Activated gamma-delta T cell (primary cell): Measurements from ENCODE around the gene DCPS.
"Not testable (repeated sequence)": the region's sequence is repeated elsewhere in the genome, so short reads cannot be mapped to it uniquely, and the experiment has no call there.

Source experiments
- DNase-seq: peaks from one replicate; lab custom pipeline; 2025; lab: John Stamatoyannopoulos, UW

The DCPS gene

DNA sequence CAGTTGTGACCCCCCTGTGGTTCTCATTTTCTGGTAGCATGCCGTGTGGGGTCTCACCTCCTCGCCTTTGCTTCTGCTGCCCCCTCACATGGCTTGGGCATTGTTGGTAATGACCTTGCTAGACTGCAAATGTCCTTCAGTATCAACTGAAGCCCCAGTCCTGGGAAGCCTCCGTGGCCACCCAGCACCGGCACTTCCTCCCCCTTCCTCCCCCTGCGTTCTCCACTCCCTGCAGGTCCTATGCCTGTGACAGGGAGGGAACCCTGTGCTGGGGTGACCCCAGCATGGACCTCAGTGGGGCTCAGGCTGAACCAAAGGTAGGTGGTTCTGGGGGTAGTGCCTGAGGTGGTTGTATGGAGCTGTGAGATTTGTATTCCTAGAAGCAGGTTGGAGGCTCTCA is 57.5 kb downstream of the DCPS start:
- no peak for DNase-seq

DNA sequence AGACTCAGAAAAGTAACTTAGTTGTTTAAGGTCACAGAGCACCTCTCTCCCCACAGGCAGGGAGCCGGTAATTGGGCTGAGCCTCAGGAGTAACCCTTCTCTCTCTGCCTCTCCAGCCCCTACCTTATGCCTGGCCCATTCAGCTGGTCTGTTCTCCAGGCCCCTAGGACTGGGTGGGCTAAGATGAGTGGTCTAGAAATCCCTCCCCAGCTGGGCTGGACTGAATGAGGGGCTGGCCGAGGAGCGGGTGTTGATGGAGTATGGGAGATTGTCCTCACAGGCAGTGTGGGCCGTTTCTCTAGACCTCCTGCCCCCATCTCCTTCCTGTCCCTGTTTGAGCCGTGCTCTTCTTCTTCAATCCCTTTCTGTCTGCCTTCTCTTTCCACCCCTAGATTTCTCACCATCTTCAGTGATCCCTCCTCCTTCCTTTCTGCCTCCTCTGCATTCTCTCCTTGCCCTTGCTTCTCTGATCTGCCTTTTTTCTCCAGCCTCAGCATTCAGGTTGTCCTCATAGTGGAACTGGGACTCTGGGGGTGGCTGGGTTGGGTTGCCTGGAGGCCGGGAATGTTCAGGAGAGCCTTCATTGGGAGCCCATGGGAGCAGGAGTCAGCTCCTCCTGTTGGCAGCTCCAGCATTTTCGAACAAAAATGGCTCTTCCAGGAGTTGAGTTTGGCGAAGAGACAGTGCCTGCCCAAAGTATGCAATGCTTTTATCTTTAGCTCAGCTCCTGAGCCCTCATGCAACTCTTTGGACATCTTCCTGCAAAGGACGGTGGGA is 59.2 kb downstream of the DCPS start:
- DNase-seq = no peak

DNA sequence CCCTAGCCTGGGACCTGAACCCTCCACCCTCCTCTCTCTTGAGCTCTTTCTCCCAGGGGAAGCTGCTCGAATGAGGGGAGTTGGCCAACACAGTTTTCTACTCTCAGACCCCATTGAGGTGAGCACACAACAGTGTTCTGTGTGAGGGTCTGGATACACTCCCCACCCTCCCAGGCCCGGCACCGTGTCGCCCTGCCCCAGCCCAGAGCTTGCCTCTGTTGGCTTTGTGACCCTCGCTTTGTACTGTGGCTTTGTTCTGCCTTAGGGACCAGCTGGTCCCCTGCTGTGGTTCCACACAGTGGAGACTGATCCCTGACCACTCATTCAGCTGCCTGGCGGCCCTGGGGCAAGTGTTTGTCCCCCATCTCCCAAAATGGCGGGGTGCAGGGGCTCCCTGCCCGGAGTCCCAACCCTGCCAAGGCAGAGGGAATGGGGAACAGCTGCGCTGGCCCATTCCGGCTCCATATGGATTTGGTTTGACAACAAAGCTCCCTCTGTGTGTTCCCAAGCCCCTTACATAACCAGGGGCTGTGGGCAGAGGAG is 59.9 kb downstream of the DCPS start:
- DNase-seq = no peak

DNA sequence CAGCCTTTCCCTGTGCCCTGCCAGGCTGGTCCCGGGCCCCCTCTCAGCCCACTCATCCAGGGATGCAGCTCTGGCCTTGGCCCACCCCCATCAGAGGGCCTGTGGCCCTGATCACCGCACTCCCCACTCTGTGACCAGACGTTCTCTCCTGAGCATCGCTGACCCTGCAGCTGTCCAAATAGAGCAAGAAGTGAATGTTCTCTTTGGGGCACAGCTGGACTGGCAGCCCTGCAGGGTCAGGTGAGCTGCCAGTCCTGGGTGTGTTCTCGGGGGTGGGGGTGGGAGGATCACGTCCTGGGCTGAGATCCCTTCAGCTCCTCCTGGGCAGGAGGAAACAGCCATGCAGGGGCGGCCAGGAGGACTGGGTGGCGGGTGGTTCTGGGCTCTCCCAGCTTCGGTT is 60.9 kb downstream of the DCPS start:
- DNase-seq = not testable (repeated sequence)

DNA sequence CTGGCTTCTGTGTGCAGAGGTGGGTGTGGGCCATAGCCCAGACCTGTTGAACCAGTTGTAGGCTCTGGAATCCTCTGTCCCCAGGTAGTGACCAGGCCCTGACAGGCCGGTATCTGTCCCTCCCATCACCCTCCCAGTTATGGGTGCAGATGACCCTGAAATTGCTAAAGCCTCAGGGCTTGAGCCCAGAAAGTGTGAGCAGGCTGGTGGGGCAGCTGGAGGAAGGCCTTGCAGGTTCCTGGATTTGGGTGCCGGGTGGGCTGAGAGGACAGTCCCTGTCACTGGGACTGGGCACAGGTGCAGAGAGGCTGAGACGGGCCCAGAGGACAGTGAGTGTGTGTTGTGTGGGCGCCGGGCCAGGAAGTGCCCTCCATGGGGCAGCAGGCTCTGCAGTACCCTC is 61.6 kb downstream of the DCPS start:
- not testable (repeated sequence) for DNase-seq

DNA sequence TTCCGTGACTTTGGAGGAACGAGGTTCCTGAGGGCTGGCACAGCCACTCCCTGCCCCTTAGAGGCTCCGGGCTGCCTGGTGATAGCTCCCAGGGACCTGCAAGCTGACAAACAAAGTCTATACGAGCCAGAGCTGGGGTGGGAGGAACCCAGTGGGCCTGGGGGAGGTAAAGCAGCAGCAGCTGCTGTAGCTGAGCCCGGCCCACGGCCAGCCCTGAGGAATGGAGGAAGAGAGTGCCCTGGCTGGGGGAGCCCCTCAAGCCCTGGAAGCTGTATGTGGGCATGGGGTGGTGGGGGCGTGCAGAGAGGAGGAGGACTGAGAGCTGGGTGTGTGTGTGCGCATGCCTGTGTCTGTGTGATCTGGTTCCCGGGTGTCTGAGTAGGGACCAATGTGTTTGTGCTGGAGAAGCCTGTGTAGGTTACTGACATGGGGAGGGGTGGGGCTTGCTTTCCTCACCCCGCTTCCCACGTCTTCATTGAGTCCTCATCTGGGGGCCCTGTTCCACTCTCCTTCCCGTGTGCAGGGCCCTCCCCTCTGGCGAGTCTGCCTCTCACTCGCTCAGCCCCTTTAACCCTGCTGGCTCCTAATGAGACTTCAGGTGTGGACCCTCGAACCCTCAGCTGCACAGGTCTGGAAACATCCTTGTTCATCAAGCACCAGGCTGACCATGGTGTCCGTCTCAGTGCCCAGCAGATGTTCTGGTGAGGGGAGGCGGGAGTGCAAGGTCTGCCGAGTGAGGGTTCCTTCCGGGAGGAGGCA is 62.4 kb downstream of the DCPS start:
- no peak for DNase-seq

DNA sequence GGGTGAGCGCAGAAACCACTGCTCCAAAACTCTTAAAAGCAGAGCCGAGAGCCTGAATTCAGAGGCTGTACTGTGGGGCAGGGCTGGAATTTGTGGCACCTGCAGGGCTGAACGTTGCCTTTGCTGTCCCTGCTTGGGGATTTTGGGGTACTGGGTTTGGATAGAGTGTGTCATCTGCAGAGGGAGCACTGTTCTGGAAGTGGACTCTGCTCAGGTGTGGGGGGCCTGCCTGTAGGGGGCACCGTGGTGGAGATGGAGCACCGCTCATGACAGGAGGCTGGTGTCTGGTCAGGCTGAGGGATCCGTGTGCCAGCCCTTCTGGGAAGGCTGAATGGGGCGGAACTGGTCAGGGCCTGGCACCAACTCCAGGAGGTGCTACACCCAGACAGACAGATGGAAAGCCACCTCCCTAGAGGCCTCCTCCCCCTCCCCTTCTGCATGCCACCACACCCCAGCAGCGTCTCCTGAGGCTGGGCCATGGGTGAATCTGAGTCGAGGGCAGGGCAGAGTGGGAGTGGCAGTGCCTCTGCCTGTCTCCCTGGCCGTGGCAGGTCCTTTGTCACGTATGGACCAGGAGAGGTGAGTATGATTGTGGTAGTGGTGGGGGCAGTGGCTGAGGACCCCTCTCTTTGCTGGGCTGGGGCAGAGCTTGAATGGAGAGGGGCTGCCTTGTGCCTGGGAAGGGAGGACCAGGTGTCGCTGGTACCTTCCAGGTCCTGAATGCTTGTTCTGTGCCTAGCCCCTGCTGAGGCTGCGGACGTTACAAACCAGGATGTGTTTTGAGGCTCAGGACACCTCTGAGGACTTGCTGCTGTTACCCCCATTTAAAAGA is 63.2 kb downstream of the DCPS start:
- not testable (repeated sequence) for DNase-seq

DNA sequence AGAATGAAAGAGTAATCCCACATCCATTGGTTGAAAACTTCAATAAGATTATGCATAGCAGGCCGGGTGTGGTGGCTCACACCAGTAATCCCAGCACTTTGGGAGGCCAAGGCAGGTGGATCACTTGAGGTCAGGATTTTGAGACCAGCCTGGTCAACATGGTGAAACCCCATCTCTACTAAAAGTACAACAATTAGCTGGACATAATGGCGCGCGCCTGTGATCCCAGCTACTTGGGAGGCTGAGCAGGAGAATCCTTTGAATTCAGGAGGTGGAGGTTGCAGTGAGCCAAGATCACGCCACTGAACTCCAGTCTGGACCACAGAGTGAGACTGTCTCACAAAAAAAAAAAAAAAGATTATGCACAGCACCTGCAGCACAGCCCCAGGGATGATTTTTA is 63.9 kb downstream of the DCPS start:
- DNase-seq = not testable (repeated sequence)

DNA sequence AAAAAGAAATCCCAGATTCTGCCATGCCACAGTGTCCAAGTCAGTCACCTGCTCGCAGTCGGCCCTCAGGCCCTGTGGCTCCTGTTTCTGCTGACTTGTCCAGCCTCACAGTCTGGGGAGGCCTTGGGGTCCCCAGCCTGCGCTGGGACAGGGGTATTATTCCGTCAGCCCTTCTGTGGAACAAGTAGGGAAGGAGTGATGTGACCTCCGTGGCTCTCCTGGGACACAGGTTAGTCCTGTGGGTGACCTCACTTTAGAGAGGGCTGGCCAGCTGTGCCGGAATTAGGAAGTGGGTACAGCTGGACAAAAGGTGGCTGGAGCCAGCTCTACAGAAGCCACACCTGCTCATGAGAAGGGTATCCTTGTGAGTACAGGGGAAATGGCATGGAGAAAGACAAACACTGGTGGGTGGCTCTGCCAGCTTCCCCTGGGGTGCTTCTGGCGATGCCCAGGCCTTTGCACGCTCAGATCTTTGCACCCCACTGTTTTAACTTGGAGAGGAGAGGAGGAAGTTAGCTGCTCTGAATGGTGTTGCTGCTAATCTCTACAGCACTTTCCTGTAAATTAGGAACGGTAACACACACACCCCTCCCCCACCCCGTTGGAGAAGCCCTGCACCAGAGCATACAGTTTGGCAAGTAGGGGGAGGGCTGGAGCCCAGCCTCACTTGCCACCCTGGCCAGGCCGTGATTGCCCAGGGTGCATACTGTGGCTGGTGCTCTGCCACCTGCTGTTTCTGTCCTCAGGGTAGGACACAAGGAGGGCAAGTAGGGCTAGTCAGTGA is 64.7 kb downstream of the DCPS start:
- not testable (repeated sequence) for DNase-seq

DNA sequence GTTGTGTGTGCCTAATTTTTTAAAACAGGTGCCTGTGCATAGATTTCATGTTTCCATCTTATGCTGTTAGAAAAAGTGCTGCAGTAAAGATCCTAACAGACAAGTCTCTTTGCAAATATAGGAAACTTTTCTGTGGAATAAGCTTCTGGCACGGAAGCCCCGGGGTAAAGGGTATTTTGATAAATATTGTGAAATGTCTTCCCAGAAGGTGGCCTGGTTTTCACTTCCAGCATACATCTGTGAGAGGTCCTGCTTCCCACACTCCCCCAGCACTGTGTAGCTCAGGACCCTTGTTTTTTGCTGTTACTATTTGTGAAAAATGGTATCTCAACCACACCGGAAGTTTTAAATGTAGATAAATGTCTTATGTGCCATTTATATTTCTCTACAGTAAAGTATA is 66.2 kb downstream of the DCPS start:
- no peak for DNase-seq

DNA sequence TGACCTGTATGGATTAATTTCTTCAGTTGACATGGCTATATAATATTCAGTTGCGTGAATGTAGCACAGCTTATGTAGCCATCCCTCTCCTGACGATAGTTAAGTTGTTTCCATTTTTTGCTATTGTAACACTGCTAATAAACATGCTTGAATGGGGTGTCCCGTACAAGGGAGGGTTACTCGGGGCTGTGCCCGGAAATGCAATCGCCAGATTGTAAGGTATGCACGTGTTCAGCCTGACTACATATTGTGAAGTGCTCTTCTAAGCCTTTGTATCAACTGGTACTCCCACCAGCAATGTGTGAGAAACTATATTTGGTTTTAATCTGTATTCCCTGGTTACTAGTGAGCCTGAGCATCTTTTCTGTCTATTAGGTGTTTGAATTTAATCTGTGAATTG is 67.7 kb downstream of the DCPS start:
- no peak for DNase-seq

DNA sequence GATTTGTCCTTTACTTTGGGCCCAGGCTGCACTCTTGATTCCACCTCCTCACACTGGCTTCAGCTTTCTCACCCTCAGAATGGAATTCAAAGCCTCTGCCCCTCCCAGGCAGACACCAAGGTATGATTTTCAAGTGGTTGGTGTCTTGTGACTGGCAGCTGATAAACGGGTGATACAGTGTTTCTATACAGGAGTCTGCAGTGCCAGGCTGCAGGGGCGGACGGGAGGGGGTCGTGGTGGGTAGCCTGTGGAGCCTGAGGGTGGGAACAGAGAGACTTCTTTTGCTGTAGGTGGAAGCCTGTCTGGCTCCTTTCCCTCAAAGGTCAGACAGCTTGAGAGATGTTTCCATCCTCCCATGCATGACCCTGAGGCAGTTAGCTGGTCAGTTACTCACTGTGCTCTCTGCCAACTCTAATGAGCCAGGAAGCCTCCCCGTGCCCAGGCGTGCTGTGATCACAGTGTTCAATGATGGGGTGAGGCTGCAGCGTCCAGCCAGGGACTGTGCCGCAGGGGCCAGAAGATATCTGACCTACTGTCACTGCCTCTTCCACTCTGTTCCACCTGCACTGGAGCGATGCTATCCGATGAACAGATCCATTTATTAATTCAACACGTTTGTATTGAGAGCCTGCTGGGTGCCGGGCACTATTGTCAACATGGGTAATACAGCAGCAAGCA is 69.7 kb downstream of the DCPS start:
- not testable (repeated sequence) for DNase-seq

DNA sequence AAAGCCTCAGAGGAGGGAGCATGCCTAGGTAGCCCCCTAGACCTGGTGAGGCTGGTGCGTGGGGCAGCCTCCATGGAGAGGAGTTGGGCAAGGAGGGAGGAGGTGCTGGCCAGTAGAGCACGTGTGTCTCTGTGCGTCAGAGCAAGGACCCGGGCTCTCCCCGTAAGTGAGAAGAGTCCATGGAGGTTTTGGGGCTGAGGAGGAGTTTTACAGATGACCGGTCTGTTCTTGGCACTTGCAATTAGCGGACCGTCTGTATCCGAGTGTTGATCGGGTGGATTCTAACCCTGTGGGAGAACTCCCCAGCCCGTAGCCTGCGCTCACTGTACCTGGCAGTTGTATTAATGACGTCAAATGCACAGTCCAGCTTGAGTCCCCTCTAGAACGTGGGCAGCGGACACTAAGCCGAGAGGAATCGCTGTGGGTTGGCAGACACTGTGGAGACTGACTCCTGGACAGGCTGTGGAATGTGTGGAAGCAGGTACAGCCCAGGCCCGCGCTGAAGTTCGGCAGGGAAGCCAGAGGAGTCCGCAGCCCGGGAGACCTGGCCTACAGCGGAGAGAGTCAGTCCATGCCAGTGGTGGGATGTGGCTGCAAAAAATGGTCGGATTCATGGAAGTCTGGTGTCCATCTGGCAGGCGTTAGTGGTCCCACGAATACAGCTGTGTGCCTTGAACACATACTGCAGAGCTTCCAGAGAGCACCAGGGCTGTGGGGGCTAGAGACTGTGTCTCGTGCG is 70.9 kb downstream of the DCPS start:
- not testable (repeated sequence) for DNase-seq

DNA sequence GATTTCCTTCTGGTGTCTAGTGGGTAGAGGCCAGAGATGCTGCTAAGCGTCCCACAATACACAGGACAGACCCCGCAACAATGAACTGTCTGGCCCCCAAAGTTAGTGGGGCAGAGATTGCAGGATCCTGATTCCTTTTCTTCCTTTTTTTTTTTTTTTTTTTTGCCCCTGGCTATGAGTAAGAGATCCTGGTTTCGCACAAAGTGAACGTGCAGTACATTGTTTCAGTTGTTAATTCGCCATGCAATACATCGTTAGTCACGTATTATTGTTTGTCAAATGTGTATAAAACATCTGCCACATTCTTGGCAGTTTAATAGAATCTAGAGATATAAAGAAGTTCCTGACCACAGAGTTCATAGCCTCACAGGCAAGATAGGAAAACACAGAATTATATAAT is 71.9 kb downstream of the DCPS start:
- DNase-seq = no peak

DNA sequence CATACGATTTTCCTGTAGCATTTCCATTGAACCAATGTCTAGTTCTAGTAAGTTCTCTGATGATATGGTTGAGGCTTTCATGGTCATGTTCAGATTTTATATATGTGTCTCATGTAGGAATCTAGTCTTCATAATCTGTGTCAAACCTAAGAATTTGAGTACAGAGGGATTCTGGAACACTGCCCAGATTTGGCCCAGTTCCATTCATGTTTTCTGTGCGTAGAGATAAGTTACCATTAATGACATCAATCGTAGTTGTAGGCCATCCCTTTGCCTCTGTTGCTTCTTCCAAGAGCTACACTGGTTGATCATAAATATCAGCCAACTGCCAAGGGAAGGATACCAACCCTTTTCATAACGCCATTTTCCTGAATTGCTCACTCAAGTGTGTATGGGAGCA is 74.9 kb downstream of the DCPS start:
- no peak for DNase-seq

DNA sequence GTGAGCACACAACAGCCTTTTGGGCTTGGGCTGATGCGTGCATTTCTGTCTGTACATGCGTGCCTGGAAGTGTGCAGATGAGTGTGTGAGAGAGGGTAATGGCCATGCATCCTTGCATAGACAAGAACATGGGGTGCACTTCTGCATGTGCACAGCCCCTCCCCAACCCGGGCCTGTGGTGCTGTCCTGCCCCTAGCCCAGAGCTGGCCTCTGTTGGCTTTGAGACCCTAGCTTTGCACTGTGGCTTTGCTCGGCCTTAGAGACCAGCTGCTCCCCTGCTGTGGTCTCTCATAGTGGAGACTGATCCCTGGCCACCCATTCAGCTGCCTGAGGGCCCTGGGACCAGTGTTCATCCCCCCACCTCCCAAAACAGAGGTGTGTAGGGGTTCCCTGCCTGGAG is 77.0 kb downstream of the DCPS start:
- no peak for DNase-seq

DNA sequence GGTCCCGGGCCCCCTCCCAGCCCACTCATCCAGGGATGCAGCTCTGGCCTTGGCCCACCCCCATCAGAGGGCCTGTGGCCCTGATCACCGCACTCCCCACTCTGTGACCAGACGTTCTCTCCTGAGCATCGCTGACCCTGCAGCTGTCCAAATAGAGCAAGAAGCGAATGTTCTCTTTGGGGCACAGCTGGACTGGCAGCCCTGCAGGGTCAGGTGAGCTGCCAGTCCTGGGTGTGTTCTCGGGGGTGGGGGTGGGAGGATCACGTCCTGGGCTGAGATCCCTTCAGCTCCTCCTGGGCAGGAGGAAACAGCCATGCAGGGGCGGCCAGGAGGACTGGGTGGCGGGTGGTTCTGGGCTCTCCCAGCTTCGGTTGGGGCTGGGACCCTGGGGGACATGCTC is 78.1 kb downstream of the DCPS start:
- not testable (repeated sequence) for DNase-seq

DNA sequence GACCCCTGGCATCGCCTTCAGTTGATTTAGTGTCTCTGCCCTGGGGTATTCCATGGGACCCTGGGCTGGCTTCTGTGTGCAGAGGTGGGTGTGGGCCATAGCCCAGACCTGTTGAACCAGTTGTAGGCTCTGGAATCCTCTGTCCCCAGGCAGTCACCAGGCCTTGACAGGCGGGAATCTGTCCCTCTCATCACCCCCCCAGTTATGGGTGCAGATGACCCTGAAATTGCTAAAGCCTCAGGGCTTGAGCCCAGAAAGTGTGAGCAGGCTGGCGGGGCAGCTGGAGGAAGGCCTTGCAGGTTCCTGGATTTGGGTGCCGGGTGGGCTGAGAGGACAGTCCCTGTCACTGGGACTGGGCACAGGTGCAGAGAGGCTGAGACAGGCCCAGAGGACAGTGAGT is 78.8 kb downstream of the DCPS start:
- not testable (repeated sequence) for DNase-seq

DNA sequence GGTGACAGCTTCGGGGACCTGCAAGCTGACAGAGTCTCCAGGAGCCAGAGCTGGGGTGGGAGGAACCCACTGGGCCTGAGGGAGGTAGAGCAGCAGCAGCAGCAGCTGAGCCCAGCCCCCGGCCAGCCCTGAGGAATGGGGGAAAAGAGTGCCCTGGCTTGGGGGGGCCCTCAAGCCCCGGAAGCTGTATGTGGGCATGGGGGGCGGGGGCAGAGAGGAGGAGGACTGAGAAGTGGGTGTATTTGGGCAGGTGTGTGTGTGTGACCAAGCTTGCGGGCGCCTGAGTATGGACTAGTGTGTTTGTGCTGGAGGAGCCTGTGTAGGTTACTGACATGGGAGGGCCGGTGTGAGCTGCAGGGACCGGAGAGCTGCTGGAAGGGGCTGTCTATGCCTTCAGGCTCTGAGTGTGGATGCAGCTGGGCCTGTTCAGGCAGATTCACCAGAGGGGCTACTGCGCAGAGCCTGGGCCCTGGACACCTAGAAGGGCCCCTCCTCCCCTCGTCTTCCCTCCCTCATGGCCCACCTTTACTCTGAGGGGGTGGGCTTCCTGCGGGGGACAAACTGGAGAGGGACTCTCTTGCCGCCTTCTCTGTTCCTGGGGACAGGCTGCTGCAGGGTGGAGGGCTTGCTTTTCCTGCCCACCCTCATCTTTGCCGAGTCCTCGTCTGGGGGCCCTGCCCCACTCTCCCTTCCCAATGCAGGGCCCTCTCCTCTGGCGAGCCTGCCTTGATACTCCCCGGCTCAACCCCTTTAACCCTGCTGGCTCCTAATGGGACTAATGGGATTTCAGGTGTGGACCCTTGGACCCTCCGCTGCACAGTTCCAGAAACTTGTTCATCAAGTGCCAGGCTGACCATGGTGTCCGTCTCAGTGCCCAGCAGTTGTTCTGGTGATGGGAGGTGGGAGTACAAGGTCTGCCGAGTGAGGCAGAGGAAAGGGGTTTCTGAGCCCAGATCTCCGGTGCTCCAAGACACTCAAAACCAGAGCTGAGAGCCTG is 79.8 kb downstream of the DCPS start:
- DNase-seq = no peak
